Stomach (tissue), 4 donors: ENCODE measurements around the gene ATXN1.

Source experiments
- CTCF ChIP-seq, 7 experiments: fragments of 450-650 bp in 4 of 7; fragments of 200-600 bp in 3 of 7; sonication (generic) in 3 of 7; IDR thresholded peaks; one replicate each; pipeline ENCODE4 v1.5.1; 2016 to 2019; ENCODE audit warnings: antibody characterized with exemption in 7 of 7, control low read depth in 2 of 7, mild to moderate bottlenecking in 1 of 7
- EP300 ChIP-seq: sonication (generic); formaldehyde crosslinking; IDR thresholded peaks from one replicate; pipeline ENCODE4 v1.6.1; 2017; ENCODE audit warnings: antibody characterized with exemption
- POLR2A ChIP-seq, 4 donors: fragments of 450-650 bp; IDR thresholded peaks; one replicate each; pipeline ENCODE4 v1.6.1; 2016; ENCODE audit warnings: antibody characterized with exemption in 4 of 4, control low read depth in 2 of 4, mild to moderate bottlenecking in 1 of 4, moderate library complexity in 1 of 4
- POLR2AphosphoS5 ChIP-seq, 3 donors: sonication (generic); formaldehyde crosslinking; IDR thresholded peaks; one replicate each; pipeline ENCODE4 v1.6.1; 2016; ENCODE audit warnings: antibody characterized with exemption in 3 of 3

GRCh38 chr6:16267428-16268263, 493.6 kb downstream of the ATXN1 start:
- TF ChIP-seq POLR2A (IDR thresholded peaks at IDR 0.05) (no peak), CTCF (IDR thresholded peaks at IDR 0.05) (no peak), POLR2AphosphoS5 (IDR thresholded peaks at IDR 0.05) (no peak), EP300 (no peak)
